ENCODE measurements around the gene UNG.

UNG gene

DNA sequence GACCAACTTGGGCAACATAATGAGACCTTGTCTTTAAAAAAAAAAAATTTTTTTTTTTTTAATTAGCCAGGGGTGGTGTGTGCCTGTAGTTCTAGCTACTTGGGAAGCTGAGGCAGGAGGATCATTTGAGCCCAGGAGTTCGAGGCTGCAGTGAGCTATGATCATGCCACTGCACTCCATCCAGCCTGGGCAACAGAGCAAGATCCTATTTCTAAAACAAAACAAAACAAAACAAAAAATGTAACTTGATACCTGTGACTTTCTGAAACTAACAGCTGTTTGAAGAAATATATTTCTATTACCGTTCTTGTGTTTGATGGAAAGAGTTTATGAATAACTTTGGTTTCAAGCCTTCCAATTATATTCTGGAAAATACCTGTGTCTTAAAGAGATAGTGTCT is 17.2 kb downstream of the UNG start:
- TF ChIP-seq CREB1 (IDR thresholded peaks at IDR 0.05; ENCODE audit: low read depth) (no peak), NFIC (IDR thresholded peaks at IDR 0.05) (no peak), ZBTB7A (IDR thresholded peaks at IDR 0.05; ENCODE audit: low read depth) (no peak), TAF1 (IDR thresholded peaks at IDR 0.05; ENCODE audit: low read depth) (no peak), TCF12 (IDR thresholded peaks at IDR 0.05; ENCODE audit: low read depth) (no peak), EGR1 (IDR thresholded peaks at IDR 0.05) (no peak), CEBPB (IDR thresholded peaks at IDR 0.05) (no peak), RAD21 (IDR thresholded peaks at IDR 0.05; ENCODE audit: low read depth) (no peak), TEAD4 (IDR thresholded peaks at IDR 0.05) (no peak)
- TF ChIP-seq, protein P1, sequence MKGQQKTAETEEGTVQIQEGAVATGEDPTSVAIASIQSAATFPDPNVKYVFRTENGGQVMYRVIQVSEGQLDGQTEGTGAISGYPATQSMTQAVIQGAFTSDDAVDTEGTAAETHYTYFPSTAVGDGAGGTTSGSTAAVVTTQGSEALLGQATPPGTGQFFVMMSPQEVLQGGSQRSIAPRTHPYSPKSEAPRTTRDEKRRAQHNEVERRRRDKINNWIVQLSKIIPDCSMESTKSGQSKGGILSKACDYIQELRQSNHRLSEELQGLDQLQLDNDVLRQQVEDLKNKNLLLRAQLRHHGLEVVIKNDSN (IDR thresholded peaks at IDR 0.05): no peak
- TF ChIP-seq, protein P2, sequence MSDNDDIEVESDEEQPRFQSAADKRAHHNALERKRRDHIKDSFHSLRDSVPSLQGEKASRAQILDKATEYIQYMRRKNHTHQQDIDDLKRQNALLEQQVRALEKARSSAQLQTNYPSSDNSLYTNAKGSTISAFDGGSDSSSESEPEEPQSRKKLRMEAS (IDR thresholded peaks at IDR 0.05): no peak

DNA sequence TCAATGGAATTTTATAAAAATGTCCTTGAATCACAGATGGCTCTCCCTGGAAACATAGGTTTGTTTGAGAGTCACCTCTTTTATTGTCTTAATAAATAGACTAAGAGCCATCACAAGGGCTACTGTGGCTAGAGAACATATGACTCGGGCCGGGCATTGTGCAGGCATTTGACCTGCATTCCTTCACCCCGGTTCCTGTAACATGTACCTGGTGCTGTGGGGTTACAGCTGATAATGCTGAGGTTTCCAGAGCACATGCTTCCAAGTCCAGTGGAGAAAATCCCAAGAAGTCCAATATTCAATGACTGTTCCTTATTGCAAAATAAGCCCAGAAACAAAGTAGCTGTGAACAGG is 18.0 kb downstream of the UNG start:
- TF ChIP-seq FOXM1 (IDR thresholded peaks at IDR 0.05; ENCODE audit: borderline replicate concordance, low read depth) (no peak), EGR1 (IDR thresholded peaks at IDR 0.05) (no peak), RAD21 (IDR thresholded peaks at IDR 0.05; ENCODE audit: low read depth) (no peak), TEAD4 (IDR thresholded peaks at IDR 0.05) (no peak), NFIC (IDR thresholded peaks at IDR 0.05) (no peak), YY1 (IDR thresholded peaks at IDR 0.05; ENCODE audit: low read depth) (no peak), CREB1 (IDR thresholded peaks at IDR 0.05; ENCODE audit: low read depth) (no peak), ZBTB7A (IDR thresholded peaks at IDR 0.05; ENCODE audit: low read depth) (no peak), TAF1 (IDR thresholded peaks at IDR 0.05; ENCODE audit: low read depth) (no peak), CEBPB (IDR thresholded peaks at IDR 0.05) (no peak)
- TF ChIP-seq, protein P1 (IDR thresholded peaks at IDR 0.05): no peak
- TF ChIP-seq, protein P3, sequence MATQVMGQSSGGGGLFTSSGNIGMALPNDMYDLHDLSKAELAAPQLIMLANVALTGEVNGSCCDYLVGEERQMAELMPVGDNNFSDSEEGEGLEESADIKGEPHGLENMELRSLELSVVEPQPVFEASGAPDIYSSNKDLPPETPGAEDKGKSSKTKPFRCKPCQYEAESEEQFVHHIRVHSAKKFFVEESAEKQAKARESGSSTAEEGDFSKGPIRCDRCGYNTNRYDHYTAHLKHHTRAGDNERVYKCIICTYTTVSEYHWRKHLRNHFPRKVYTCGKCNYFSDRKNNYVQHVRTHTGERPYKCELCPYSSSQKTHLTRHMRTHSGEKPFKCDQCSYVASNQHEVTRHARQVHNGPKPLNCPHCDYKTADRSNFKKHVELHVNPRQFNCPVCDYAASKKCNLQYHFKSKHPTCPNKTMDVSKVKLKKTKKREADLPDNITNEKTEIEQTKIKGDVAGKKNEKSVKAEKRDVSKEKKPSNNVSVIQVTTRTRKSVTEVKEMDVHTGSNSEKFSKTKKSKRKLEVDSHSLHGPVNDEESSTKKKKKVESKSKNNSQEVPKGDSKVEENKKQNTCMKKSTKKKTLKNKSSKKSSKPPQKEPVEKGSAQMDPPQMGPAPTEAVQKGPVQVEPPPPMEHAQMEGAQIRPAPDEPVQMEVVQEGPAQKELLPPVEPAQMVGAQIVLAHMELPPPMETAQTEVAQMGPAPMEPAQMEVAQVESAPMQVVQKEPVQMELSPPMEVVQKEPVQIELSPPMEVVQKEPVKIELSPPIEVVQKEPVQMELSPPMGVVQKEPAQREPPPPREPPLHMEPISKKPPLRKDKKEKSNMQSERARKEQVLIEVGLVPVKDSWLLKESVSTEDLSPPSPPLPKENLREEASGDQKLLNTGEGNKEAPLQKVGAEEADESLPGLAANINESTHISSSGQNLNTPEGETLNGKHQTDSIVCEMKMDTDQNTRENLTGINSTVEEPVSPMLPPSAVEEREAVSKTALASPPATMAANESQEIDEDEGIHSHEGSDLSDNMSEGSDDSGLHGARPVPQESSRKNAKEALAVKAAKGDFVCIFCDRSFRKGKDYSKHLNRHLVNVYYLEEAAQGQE (IDR thresholded peaks at IDR 0.05; ENCODE audit: low read depth): no peak
- TF ChIP-seq, protein P2 (IDR thresholded peaks at IDR 0.05): no peak

DNA sequence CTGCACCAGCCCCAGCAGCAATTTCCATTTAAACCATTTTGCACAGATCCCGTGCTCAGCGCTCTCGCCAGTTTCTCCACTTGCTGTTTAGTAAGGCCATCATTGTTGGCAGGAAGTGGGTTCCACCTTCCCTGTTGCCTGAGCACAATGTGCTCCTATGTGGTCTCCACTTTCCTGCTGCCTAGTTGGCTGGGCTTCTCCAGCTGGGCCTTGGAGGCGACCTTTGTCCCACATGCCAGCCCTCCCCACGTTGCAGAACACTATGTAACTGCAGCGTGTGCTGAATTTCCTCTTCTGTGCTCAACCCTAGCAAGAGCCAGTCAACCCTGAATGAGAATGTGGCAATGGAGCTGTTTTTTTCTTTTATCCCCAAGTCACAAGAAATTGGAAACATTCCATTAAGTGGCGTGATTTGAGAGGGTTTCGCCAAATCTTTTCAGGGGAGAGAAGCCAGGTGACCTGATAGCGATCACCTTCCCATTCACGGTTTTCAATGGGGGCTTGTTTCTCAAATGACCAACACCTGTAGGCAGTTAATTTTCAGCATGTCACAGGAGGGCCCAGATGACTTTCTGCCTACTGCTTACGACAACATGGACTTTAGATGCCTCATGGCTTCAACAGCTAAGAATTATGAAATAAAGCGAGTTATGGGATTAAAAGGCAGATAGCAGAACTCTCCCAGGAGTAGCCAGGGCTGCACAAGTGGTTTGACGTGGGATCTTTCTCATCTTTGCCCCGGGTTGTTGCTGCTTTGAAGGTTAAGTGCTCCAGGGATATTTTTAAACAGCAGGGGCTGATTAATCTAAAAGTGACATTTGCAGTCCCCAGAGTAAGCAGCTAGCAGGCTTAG is 18.6 kb downstream of the UNG start, which contains the start of gene ACACB:
TSS of gene ACACB (plus strand) at position 830 of the 853 bp plus-strand sequence. CDS start 22,819 bp downstream, outside the sequence.
- TF ChIP-seq FOXM1 (IDR thresholded peaks at IDR 0.05; ENCODE audit: borderline replicate concordance, low read depth) (no peak), TCF12 (IDR thresholded peaks at IDR 0.05; ENCODE audit: low read depth) (no peak)
- TF ChIP-seq, protein P2 (IDR thresholded peaks at IDR 0.05): no peak

DNA sequence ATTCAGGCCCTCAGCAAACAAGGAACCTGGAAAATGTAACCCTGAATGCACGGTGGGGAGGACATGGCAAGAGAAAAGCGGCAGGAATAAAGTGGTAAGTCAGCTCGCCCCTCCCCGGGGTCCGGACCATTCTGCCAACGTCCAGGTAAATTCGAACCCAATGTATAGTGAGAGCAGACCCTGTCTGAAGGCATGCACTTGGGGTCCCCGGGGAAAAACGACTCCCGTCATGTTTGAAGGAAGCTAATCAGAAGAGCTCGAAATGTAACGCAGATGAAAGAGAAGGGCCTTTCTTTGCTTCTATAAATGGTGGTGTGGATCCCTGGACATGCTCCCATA is 19.2 kb downstream of the UNG start:
- TF ChIP-seq, protein P3 (IDR thresholded peaks at IDR 0.05; ENCODE audit: low read depth): no peak
- TF ChIP-seq YY1 (IDR thresholded peaks at IDR 0.05; ENCODE audit: low read depth) (no peak), TEAD4 (IDR thresholded peaks at IDR 0.05) (no peak), EP300 (IDR thresholded peaks at IDR 0.05; ENCODE audit: borderline replicate concordance) (no peak), NFIC (IDR thresholded peaks at IDR 0.05) (no peak), RAD21 (IDR thresholded peaks at IDR 0.05; ENCODE audit: low read depth) (no peak), EGR1 (IDR thresholded peaks at IDR 0.05) (no peak), TAF1 (IDR thresholded peaks at IDR 0.05; ENCODE audit: low read depth) (no peak)
- TF ChIP-seq, protein P1 (IDR thresholded peaks at IDR 0.05): no peak

DNA sequence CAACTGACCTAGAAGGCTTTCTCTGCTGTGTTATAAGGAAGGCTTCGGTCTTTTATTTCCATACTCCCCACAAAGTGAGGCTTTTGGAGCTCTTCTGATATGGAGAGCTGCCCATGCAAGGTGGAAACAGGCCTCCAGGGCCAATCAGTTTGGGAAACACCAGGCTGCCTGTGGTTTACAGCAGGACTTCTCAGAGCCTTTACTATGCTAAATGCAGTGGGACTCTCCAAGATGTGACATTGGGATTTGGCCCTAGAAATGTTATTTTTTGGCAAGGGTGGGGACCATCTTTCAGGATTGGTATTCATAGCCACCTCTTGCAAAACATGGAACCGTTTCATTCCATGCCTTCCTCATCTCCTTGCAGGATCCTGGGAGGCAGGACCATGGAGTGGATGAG is 22.7 kb downstream of the UNG start:
- TF ChIP-seq EGR1 (IDR thresholded peaks at IDR 0.05) (no peak), YY1 (IDR thresholded peaks at IDR 0.05; ENCODE audit: low read depth) (no peak), FOXM1 (IDR thresholded peaks at IDR 0.05; ENCODE audit: borderline replicate concordance, low read depth) (no peak), RAD21 (IDR thresholded peaks at IDR 0.05; ENCODE audit: low read depth) (no peak), CEBPB (IDR thresholded peaks at IDR 0.05) (no peak), TAF1 (IDR thresholded peaks at IDR 0.05; ENCODE audit: low read depth) (no peak), CREB1 (IDR thresholded peaks at IDR 0.05; ENCODE audit: low read depth) (no peak), TEAD4 (IDR thresholded peaks at IDR 0.05) (no peak), ZBTB7A (IDR thresholded peaks at IDR 0.05; ENCODE audit: low read depth) (no peak), TCF12 (IDR thresholded peaks at IDR 0.05; ENCODE audit: low read depth) (no peak)
- TF ChIP-seq, protein P1 (IDR thresholded peaks at IDR 0.05): no peak
- TF ChIP-seq, protein P2 (IDR thresholded peaks at IDR 0.05): no peak

Data from Ishikawa (cell line).